HEK293T (cell line): Measurements from ENCODE around the gene BCAM.

Source experiments
- CTCF ChIA-PET: fragments of 350-600 bp; formaldehyde crosslinking; extraction: SDS; loops from one replicate; lab custom pipeline; 2021; ENCODE audit warnings: antibody characterized with exemption, inconsistent platforms; lab: Yijun Ruan, JAX
- POLR2A ChIA-PET: fragments of 350-600 bp; formaldehyde crosslinking; extraction: SDS; loops from one replicate; lab custom pipeline; 2020; ENCODE audit warnings: antibody characterized with exemption, inconsistent platforms; lab: Yijun Ruan, JAX
- DNase-seq: peaks from one replicate; pipeline ENCODE4 v3.0.0; 2012; ENCODE audit warnings: mixed read lengths; ENCODE audit errors: extremely low spot score
- ARNT ChIP-seq: fragments of 450-650 bp; IDR thresholded peaks from 2 replicates; pipeline ENCODE4 v1.6.1; 2017; ENCODE audit warnings: mild to moderate bottlenecking
- BHLHE40 ChIP-seq: fragments of 450-650 bp; IDR thresholded peaks from 2 replicates; pipeline ENCODE4 v1.6.1; 2016; ENCODE audit warnings: mild to moderate bottlenecking, moderate library complexity, borderline replicate concordance
- CTBP1 ChIP-seq: fragments of 450-650 bp; IDR thresholded peaks from 2 replicates; pipeline ENCODE4 v1.6.1; 2016; ENCODE audit warnings: borderline replicate concordance
- ELF4 ChIP-seq: fragments of 450-650 bp; IDR thresholded peaks from 2 replicates; pipeline ENCODE4 v1.6.1; 2017; ENCODE audit warnings: antibody characterized with exemption
- FOXA1 ChIP-seq: fragments of 450-650 bp; IDR thresholded peaks from 2 replicates; pipeline ENCODE4 v1.6.1; 2016; ENCODE audit warnings: mild to moderate bottlenecking
- FOXK2 ChIP-seq: fragments of 450-650 bp; IDR thresholded peaks from 2 replicates; pipeline ENCODE4 v1.6.1; 2016; ENCODE audit warnings: mild to moderate bottlenecking
- FOXM1 ChIP-seq: fragments of 450-650 bp; IDR thresholded peaks from 2 replicates; pipeline ENCODE4 v1.6.1; 2017; ENCODE audit warnings: mild to moderate bottlenecking, borderline replicate concordance
- HDGF ChIP-seq: fragments of 450-650 bp; IDR thresholded peaks from 2 replicates; pipeline ENCODE4 v1.6.1; 2017; ENCODE audit warnings: antibody characterized with exemption, borderline replicate concordance
- L3MBTL2 ChIP-seq: fragments of 450-650 bp; conservative IDR thresholded peaks from 2 replicates; pipeline ENCODE4 v1.6.1; 2016; ENCODE audit warnings: mild to moderate bottlenecking
- LEF1 ChIP-seq: fragments of 450-650 bp; IDR thresholded peaks from 2 replicates; pipeline ENCODE4 v1.6.1; 2017; ENCODE audit warnings: mild to moderate bottlenecking, borderline replicate concordance
- NFRKB ChIP-seq: fragments of 450-650 bp; IDR thresholded peaks from 2 replicates; pipeline ENCODE4 v1.6.1; 2016; ENCODE audit warnings: mild to moderate bottlenecking, moderate library complexity
- SP1 ChIP-seq: fragments of 450-650 bp; IDR thresholded peaks from 2 replicates; pipeline ENCODE4 v1.6.1; 2017
- SUZ12 ChIP-seq: fragments of 450-650 bp; IDR thresholded peaks from 2 replicates; pipeline ENCODE4 v1.6.1; 2016; ENCODE audit warnings: mild to moderate bottlenecking
- TARDBP ChIP-seq: fragments of 450-650 bp; IDR thresholded peaks from 2 replicates; pipeline ENCODE4 v1.6.1; 2016
- ZNF384 ChIP-seq: fragments of 450-650 bp; IDR thresholded peaks from 2 replicates; pipeline ENCODE4 v1.6.1; 2016
- TF ChIP-seq, protein P1 (sequence below): fragments of 450-650 bp; IDR thresholded peaks from 2 replicates; pipeline ENCODE4 v1.6.1; 2016

Gene BCAM, protein sequence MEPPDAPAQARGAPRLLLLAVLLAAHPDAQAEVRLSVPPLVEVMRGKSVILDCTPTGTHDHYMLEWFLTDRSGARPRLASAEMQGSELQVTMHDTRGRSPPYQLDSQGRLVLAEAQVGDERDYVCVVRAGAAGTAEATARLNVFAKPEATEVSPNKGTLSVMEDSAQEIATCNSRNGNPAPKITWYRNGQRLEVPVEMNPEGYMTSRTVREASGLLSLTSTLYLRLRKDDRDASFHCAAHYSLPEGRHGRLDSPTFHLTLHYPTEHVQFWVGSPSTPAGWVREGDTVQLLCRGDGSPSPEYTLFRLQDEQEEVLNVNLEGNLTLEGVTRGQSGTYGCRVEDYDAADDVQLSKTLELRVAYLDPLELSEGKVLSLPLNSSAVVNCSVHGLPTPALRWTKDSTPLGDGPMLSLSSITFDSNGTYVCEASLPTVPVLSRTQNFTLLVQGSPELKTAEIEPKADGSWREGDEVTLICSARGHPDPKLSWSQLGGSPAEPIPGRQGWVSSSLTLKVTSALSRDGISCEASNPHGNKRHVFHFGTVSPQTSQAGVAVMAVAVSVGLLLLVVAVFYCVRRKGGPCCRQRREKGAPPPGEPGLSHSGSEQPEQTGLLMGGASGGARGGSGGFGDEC

DNA sequence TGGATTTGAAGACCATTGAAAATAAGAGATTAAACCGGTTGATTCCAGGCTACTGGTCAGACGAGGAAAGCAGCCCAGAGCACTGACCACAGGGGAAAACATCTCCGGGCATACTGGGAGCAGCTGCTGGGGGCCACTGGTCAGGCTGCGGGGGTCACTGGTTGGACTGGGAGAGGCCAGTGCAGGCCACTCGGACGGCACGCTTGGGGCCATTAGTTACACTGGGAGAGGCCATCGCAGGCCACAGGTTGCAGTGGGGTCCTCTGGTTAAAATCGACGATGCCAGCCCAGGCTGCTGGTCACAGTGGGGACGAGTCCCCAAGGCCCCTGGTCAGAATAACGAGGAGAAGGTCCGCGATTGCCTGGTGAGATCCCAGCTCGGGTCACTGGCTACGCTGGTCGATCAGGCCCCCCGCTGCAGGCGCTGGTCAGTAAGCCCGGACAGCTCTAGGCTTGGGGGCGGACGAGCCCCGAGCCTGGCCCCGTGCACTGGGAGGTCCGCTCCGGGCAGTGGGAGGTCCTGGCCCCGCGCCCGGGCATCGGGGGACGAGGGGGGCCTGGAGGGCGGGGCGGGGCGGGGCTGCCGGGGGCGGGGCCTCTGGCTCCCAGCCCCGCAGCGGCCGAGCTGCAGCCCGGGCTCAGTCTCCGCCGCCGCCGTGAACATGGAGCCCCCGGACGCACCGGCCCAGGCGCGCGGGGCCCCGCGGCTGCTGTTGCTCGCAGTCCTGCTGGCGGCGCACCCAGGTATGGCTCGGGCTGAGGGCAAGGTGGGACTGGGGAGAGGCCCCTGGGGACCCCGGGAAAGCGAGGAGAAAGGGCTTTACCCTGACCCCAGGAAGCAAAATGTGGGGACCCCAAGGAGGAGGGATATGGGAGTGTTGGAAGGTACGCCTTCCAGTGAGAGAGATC lies at the start of gene BCAM:
Gene BCAM, plus strand, starts transcription at position 641 of the 909 bp plus-strand sequence. Its CDS starts 22 bp downstream, at position 663.
- ChIA-PET POLR2A (interaction anchor here (1.2 kb wide), 1 partner anchor 24 kb away, joined by 3 read pairs; no protein-coding TSS in a partner anchor), CTCF (interaction anchor here (1.2 to 2.1 kb wide), 3 partner anchors 24 to 37 kb away, joined by 3 to 7 read pairs (median 6); partner anchors contain the start of gene NECTIN2)
- TF ChIP-seq ZNF384 (no peak), FOXA1 (no peak), LEF1 (no peak), SP1 (no peak), ELF4 (no peak), ARNT (no peak), FOXM1 (no peak), BHLHE40 (no peak), L3MBTL2 (no peak), FOXK2 (no peak), SUZ12 (no peak), HDGF (no peak), NFRKB (no peak), TARDBP (no peak)
- TF ChIP-seq, protein P1, sequence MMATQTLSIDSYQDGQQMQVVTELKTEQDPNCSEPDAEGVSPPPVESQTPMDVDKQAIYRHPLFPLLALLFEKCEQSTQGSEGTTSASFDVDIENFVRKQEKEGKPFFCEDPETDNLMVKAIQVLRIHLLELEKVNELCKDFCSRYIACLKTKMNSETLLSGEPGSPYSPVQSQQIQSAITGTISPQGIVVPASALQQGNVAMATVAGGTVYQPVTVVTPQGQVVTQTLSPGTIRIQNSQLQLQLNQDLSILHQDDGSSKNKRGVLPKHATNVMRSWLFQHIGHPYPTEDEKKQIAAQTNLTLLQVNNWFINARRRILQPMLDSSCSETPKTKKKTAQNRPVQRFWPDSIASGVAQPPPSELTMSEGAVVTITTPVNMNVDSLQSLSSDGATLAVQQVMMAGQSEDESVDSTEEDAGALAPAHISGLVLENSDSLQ: no peak
- peak; percentile 79 for DNase-seq

DNA sequence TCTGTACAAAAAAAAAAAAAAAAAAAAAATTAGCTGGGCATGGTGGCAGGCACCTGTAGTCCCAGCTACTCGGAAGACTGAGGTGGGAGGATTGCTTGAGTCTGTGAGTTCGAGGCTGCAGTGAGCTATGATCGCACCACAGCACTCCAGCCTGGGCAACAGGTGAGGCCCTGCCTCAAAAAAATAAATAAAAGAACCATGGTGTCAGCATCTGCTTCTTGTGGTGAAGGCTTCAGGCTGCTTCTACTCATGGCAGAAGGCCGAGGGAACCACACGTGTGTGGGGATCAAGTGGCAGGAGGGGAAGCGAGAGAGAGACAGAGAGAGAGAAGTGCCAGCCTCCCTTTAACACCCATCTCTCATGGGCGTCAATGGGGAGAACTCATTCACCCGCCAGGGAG lies 46.9 kb upstream of the BCAM start:
- no peak for DNase-seq
- ChIA-PET POLR2A (interaction anchor here (1.0 kb wide), 1 partner anchor 9 kb away, joined by 5 read pairs; no protein-coding TSS in a partner anchor), CTCF (no interaction called here)
- TF ChIP-seq ZNF384 (no peak), SUZ12 (no peak), FOXK2 (no peak), CTBP1 (no peak)

DNA sequence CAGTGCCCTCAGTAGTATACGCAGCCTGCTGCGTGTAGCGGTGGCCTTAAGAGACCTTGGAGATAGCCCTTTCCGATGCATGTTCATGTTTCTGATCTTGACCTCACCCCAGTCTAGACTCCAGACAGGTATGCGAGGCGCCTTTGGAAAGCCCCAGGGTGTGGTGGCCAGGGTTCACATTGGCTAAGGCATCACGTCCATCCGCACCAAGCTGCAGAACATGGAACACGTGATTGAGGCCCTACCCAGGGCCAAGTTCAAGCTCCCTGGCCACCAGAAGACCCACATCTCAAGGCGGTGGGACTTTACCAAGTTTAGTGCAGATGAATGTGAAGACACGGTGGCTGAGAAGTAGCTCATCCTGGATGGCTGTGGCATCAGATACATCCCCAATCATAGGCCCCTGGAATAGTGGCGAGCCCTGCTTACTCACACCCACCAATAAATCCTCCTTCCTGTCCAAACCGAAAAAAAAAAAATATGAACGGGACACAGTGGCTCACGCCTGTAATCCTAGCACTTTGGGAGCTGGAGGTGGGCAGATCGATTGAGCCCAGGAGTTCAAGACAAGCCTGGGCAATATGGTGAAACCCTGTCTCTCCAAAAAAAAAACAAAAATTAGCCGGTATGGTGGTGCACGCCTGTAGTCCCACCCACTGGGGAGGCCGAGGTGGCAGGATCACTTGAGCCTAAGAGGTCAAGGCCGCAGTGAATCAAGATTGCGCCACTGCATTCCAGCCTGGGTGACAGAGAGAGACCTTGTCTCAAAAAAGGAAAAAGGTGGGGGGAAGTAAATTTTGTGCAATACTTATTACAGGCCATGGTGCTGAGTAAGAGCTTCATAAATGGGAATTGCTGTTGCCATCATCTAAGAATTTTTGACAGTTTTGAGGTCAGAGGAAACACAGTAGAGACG lies 43.6 kb upstream of the BCAM start:
- CTCF ChIA-PET: interaction anchor here (3.7 kb wide), 1 partner anchor 41 kb away, joined by 18 read pairs; no protein-coding TSS in a partner anchor
- TF ChIP-seq CTBP1 (no peak), ARNT (no peak), HDGF (no peak), ZNF384 (peak; percentile 44; the same call in 1 of the 2 replicates)
- TF ChIP-seq, protein P1: 0 out of 2 replicates have a peak, but pooled peaks have one; percentile 13
- POLR2A ChIA-PET: interaction anchor here (1.0 kb wide), 1 partner anchor 10 kb away, joined by 3 read pairs; no protein-coding TSS in a partner anchor
- DNase-seq: no peak

DNA sequence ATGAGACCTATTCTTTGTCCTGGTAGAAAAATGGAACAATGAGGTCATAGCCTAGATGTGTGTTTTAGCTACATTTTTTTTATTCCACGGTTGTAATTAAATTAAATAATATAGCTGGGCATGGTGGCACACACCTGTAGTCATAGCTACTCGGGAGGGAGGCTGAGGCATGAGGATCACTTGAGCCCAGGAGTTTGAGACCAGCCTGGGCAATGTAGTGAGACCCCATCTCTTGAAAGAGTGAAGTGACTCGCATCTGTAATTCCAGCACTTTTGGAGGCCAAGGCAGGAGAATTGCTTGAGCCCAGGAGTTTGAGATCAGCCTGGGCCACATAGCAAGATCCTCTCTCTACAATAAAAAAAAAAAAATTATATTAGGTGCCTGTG lies 43.0 kb upstream of the BCAM start:
- CTCF ChIA-PET: interaction anchor here (3.7 kb wide), 1 partner anchor 42 kb away, joined by 18 read pairs; no protein-coding TSS in a partner anchor
- no peak for DNase-seq
- TF ChIP-seq LEF1 (no peak), CTBP1 (no peak), BHLHE40 (no peak), ZNF384 (no peak), SUZ12 (no peak), TARDBP (no peak), HDGF (no peak), SP1 (no peak), FOXM1 (no peak), ELF4 (no peak), NFRKB (no peak), FOXA1 (no peak), FOXK2 (no peak), ARNT (no peak), L3MBTL2 (no peak)
- TF ChIP-seq, protein P1: no peak
- POLR2A ChIA-PET: interaction anchor here (1.0 kb wide), 1 partner anchor 11 kb away, joined by 3 read pairs; no protein-coding TSS in a partner anchor
